ENCODE measurements around the gene LARP6. TPM values are rescaled to one million over a fixed set of nuclear protein-coding genes. Genes with fewer than 3 reads are reported as not detected.
A peak's percentile ranks its signal among the peaks of the same experiment; 100 is the strongest.

The LARP6 gene
- total and polyA plus RNA-seq, 2 of the 4 experiments (the other 2 are of a cell fraction), result 36.4 to 135 TPM

DNA sequence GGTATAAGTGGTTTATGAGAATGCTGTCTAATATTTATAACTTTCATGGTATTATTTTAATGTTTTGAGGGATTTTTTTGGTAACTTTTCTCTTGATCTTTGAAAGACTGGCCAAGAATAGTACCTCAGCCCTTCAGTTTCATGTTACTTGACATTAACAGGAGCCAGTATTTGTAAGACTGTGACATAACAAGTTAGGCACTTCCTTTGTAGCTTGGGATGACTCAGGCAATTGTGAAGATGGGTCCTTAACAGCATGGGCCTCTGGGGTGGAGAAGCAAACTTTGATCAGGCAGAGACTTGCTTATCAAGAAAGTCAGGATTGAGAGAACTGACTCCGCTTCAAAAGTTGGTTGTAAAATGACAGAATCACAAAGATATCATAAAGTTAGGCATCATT is 48.1 kb upstream of the LARP6 start:
- no TSS peak for BruUV-seq (replicated peaks)
- Histone ChIP-seq H2AK9ac (replicated peaks; ENCODE audit: low read depth, low read length, poor library complexity) (peak overlapping the region; percentile 86), H3K27ac (ENCODE audit: insufficient read depth, low read length) (peak overlapping the region; percentile 88), H3K4me1 (ENCODE audit: control insufficient read depth, insufficient read depth, low read length) (peaks cover 10% of the 10 kb centered on the region), H3K79me1 (ENCODE audit: low read depth in 1 of 2, low read length in 2 of 2) (peaks cover 0 to 10% of the 10 kb centered on the region in 2 experiments; a peak in 2 of 4 replicates), H2BK20ac (ENCODE audit: low read depth, low read length) (peak overlapping the region; percentile 98), H4K5ac (ENCODE audit: low read depth, low read length) (peak overlapping the region; percentile 100), H4K8ac (ENCODE audit: low read depth in 2 of 2, low read length in 2 of 2) (peak overlapping the region; percentile 95), H3K4me3 (ENCODE audit: insufficient read depth, low read depth, low read length) (no peak overlapping the region), H2AK5ac (ENCODE audit: low read depth, low read length) (peak overlapping the region; percentile 96), H3K23ac (ENCODE audit: low read depth, low read length) (peak overlapping the region; percentile 93), H4K91ac (ENCODE audit: insufficient read depth, low read depth, low read length) (peak overlapping the region; percentile 99), H3K9ac (ENCODE audit: low read depth, low read length) (0 out of 2 replicates have a peak overlapping the region, but pooled peaks have one; percentile 1), H3K56ac (ENCODE audit: extremely low read depth, insufficient read depth, low read length) (peak overlapping the region; percentile 67), H2BK15ac (ENCODE audit: low read depth, low read length) (peak overlapping the region; percentile 98), H3K4me2 (ENCODE audit: low read depth, low read length) (peak overlapping the region; percentile 39; the same call in 1 of the 2 replicates), H4K20me1 (ENCODE audit: insufficient read depth, low read length) (no peaks in the 10 kb centered on the region), H2AFZ (replicated peaks; ENCODE audit: low read length, poor library complexity) (peak overlapping the region; percentile 87), H2BK120ac (ENCODE audit: low read depth, low read length) (peak overlapping the region; percentile 99), H2BK5ac (ENCODE audit: low read depth, low read length, poor library complexity, severe bottlenecking) (peak overlapping the region; percentile 96), H3K4ac (ENCODE audit: low read depth, low read length) (peak overlapping the region; percentile 99), H3K18ac (ENCODE audit: low read depth, low read length) (peak overlapping the region; percentile 100), H3K9me1 (ENCODE audit: insufficient read depth, low read length) (peaks cover 9% of the 10 kb centered on the region), H3K27me3 (ENCODE audit: control insufficient read depth, insufficient read depth, low read length) (no peaks in the 10 kb centered on the region), H3K36me3 (ENCODE audit: control insufficient read depth, insufficient read depth, low read length) (peaks cover 2% of the 10 kb centered on the region), H3K9me3 (ENCODE audit: control insufficient read depth, insufficient read depth, low read length) (peaks cover 2% of the 10 kb centered on the region; the same call in 1 of the 2 replicates), H3K14ac (replicated peaks; ENCODE audit: low read depth, low read length) (peak overlapping the region; percentile 98)
- peak; percentile 95 for DNase-seq
- ATAC-seq (ENCODE audit: low read depth), result peak; percentile 92
- POLR2A ChIA-PET (ENCODE audit: unreplicated experiment), result no interaction called here
- in situ Hi-C loops (cut with MboI; ENCODE audit: low sequenced_read_pairs), result no loop called here
- 100% methylated on average over 1 of the region's 1 CpG; no CpG with 5 or more reads in 1 of the 2 experiments for WGBS, 2 experiments (ENCODE audit: extremely low coverage in 2 of 2, insufficient read length in 1 of 2)
- dilution Hi-C loops (cut with HindIII; ENCODE audit: low sequenced_read_pairs, unreplicated experiment), result no loop called here
- TF ChIP-seq RFX5 (IDR thresholded peaks at IDR 0.05; ENCODE audit: low read depth, low read length), result no peak
- TF ChIP-seq MXI1 (IDR thresholded peaks at IDR 0.05; ENCODE audit: borderline replicate concordance, low read depth, low read length), result no peak
- no peak for TF ChIP-seq RAD21 (IDR thresholded peaks at IDR 0.05; ENCODE audit: low read length)
- TF ChIP-seq, protein P1, sequence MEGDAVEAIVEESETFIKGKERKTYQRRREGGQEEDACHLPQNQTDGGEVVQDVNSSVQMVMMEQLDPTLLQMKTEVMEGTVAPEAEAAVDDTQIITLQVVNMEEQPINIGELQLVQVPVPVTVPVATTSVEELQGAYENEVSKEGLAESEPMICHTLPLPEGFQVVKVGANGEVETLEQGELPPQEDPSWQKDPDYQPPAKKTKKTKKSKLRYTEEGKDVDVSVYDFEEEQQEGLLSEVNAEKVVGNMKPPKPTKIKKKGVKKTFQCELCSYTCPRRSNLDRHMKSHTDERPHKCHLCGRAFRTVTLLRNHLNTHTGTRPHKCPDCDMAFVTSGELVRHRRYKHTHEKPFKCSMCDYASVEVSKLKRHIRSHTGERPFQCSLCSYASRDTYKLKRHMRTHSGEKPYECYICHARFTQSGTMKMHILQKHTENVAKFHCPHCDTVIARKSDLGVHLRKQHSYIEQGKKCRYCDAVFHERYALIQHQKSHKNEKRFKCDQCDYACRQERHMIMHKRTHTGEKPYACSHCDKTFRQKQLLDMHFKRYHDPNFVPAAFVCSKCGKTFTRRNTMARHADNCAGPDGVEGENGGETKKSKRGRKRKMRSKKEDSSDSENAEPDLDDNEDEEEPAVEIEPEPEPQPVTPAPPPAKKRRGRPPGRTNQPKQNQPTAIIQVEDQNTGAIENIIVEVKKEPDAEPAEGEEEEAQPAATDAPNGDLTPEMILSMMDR (conservative IDR thresholded peaks at IDR 0.05; ENCODE audit: low read depth, low read length), result no peak
- TF ChIP-seq, protein P2, sequence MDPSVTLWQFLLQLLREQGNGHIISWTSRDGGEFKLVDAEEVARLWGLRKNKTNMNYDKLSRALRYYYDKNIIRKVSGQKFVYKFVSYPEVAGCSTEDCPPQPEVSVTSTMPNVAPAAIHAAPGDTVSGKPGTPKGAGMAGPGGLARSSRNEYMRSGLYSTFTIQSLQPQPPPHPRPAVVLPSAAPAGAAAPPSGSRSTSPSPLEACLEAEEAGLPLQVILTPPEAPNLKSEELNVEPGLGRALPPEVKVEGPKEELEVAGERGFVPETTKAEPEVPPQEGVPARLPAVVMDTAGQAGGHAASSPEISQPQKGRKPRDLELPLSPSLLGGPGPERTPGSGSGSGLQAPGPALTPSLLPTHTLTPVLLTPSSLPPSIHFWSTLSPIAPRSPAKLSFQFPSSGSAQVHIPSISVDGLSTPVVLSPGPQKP (IDR thresholded peaks at IDR 0.05; ENCODE audit: borderline replicate concordance, low read depth, low read length), result no peak
- TF ChIP-seq, protein P3, sequence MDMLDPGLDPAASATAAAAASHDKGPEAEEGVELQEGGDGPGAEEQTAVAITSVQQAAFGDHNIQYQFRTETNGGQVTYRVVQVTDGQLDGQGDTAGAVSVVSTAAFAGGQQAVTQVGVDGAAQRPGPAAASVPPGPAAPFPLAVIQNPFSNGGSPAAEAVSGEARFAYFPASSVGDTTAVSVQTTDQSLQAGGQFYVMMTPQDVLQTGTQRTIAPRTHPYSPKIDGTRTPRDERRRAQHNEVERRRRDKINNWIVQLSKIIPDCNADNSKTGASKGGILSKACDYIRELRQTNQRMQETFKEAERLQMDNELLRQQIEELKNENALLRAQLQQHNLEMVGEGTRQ (IDR thresholded peaks at IDR 0.05; ENCODE audit: low read depth, low read length), result no peak
- TF ChIP-seq RCOR1 (IDR thresholded peaks at IDR 0.05; ENCODE audit: insufficient replicate concordance, low read length), result no peak
- no peak for TF ChIP-seq MAFK (IDR thresholded peaks at IDR 0.05; ENCODE audit: low read depth, low read length)
- TF ChIP-seq CEBPB (IDR thresholded peaks at IDR 0.05; ENCODE audit: low read depth, low read length), result no peak; the same call in 1 of the 2 replicates
- TF ChIP-seq NFE2L2 (IDR thresholded peaks at IDR 0.05; ENCODE audit: low read depth, low read length), result peak; percentile 85
- TF ChIP-seq BHLHE40 (IDR thresholded peaks at IDR 0.05; ENCODE audit: low read depth, low read length), result no peak
- peak; percentile 64; the same call in 1 of the 2 replicates for TF ChIP-seq FOS (IDR thresholded peaks at IDR 0.05; ENCODE audit: low read depth, low read length)
- no peak for TF ChIP-seq CHD1 (IDR thresholded peaks at IDR 0.05; ENCODE audit: low read depth, low read length)
- CTCF ChIA-PET, result interaction anchor here (1.3 kb wide), 1 partner anchor 9 kb away, joined by 3 read pairs; no protein-coding TSS in a partner anchor
- intact Hi-C loops (cut with micrococcal nuclease), result no loop called here

All from IMR-90 (cell line).